GM19351 (cell line): Measurements from ENCODE around the gene MATK.
"Not testable (repeated sequence)": the region's sequence is repeated elsewhere in the genome, so short reads cannot be mapped to it uniquely, and the experiment has no call there.

Source experiments
- ATAC-seq: cut with Tn5 transposase; IDR thresholded peaks from one replicate; pipeline ENCODE4 v1.9.1; 2021; ENCODE audit warnings: mild to moderate bottlenecking, moderate library complexity; ENCODE audit not compliant: unreplicated experiment

Gene MATK

GRCh38 chr19:3816148-3816547 is 30.0 kb upstream of the MATK start:
- ATAC-seq = not testable (repeated sequence)

- ATAC-seq = no peak
Observed at GRCh38 chr19:3814648-3815047, 28.5 kb upstream of the MATK start.

- no peak for ATAC-seq
Observed at GRCh38 chr19:3813473-3814392, 27.6 kb upstream of the MATK start.

GRCh38 chr19:3810708-3811355 is 24.7 kb upstream of the MATK start:
- ATAC-seq = no peak

GRCh38 chr19:3809881-3810707 is 23.9 kb upstream of the MATK start:
- ATAC-seq = no peak

GRCh38 chr19:3808420-3809143 is 22.4 kb upstream of the MATK start:
- no peak for ATAC-seq

- no peak for ATAC-seq
Observed at GRCh38 chr19:3807574-3808354, 21.6 kb upstream of the MATK start.

- no peak for ATAC-seq
Observed at GRCh38 chr19:3807131-3807480, 20.9 kb upstream of the MATK start.

GRCh38 chr19:3805859-3806258 is 19.7 kb upstream of the MATK start:
- no peak for ATAC-seq

- no peak for ATAC-seq
Observed at GRCh38 chr19:3804429-3804828, 18.2 kb upstream of the MATK start.

GRCh38 chr19:3803986-3804385 is 17.8 kb upstream of the MATK start:
- ATAC-seq = no peak

GRCh38 chr19:3803114-3803888 is 17.1 kb upstream of the MATK start:
- no peak for ATAC-seq

GRCh38 chr19:3801412-3802096 is 15.4 kb upstream of the MATK start:
- ATAC-seq = no peak

GRCh38 chr19:3800996-3801395 is 14.8 kb upstream of the MATK start:
- ATAC-seq = no peak

- no peak for ATAC-seq
Observed at GRCh38 chr19:3798137-3798536, 12.0 kb upstream of the MATK start.

- no peak for ATAC-seq
Observed at GRCh38 chr19:3796358-3796757, 10.2 kb upstream of the MATK start.

- no peak for ATAC-seq
Observed at GRCh38 chr19:3793799-3794198, 7.6 kb upstream of the MATK start.

- ATAC-seq = no peak
Observed at GRCh38 chr19:3792114-3792513, 5.9 kb upstream of the MATK start.

GRCh38 chr19:3790941-3791340 is 4.8 kb upstream of the MATK start:
- no peak for ATAC-seq
